Ramos (cell line): Measurements from ENCODE around the gene TMEM178B.

Experiments used
- in situ Hi-C: fragments of 300-500 bp; cut with MboI; formaldehyde crosslinking; loops from one replicate; pipeline ENCODE4 v1.14.3; 2022; ENCODE audit warnings: low sequenced_read_pairs; ENCODE audit not compliant: unreplicated experiment

Gene TMEM178B

DNA sequence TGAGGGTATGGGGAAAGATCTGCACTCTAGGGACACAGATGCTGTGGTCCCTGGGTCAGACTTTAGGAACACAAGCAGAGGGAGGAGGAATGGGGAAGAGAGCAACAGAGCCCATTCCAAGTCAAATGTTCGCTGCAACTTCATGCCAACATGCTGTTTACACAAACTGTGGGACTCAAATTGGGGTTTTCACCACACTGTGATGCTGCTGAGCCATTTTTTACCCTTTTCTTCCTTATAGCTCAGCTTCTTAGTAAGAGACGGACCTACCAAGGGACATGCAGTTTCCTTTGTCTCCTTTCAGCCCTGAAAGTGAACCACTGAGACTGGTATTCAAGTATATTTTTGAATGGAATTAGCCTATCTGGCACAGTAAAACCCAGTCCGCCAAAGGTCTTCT is 413.1 kb downstream of the TMEM178B start:
- in situ Hi-C loops, result no loop called here

DNA sequence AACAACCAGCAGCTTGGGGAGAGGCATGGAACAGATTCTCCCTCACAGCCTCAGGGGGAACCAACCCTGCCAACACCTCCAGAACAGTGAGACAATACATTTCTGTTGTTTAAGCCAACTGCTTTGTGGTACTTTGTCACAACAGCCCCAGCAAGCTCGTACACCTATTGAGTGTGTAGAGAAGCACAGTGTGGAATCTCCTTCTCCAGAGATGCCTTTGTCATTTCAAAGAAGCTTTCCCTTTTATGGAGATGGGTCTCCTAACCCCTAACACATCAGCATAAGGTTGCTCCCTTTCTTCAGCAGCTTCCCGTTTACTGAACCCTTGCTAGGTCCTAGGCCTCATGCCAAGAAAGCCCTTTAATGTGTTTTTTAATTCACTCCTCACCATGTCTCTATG is 416.6 kb downstream of the TMEM178B start:
- in situ Hi-C loops, result no loop called here

DNA sequence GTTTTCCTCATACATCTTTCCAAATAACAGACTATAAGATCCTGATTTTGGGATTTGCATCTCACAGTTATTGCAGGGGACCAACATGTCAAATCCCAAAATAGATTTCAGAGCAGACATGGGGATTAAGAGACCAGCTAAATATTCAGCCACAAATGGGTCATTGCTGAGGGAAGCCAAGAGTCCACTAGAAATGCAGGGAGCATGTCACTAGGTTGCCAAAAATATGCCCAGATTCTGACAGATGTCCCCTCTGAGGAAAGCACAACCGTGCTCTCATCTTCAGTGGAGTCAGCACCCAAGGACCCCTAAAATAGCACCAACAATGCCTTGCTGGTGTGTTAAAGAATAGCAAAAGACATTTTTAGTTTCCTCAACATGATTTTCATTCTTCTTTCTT is 421.2 kb downstream of the TMEM178B start:
- in situ Hi-C loops, result no loop called here

DNA sequence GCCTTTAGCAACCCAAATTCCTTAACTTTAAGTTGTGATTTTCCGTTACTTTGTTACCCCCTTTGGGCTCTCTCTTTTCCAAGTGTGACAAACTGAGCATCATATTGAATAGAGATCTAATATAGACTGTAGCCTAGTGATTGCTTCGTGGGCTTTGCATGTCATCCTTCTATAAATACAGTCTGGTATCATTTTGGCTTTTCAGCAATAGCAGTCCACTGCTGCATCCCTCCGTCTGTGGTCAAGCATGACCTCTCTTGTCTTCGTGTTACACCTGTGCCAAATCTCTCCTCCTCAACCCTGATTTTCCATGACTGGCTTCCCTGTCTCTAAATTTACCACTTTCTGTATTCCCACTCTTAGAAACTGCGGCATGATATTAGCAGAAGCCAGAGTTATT is 423.5 kb downstream of the TMEM178B start:
- in situ Hi-C loops, result no loop called here

DNA sequence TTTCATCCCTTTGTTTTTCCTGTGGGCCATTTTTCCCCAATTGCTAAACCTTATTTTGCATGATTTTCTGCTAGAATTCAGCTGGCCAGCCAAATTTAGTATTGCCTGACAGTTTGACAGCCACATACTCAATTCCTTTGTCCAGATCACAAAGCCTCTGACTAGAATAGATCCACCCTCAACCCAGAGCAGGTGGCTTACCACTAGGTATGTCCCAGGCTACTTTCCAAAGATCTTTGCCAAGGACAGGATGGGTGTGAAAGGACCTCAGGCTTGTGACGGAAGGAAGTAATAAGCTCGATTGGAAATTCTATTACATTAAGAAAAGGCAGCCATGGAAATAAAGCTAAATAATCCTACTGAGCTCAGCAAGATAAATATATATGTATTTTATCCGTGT is 426.7 kb downstream of the TMEM178B start:
- in situ Hi-C loops, result no loop called here

DNA sequence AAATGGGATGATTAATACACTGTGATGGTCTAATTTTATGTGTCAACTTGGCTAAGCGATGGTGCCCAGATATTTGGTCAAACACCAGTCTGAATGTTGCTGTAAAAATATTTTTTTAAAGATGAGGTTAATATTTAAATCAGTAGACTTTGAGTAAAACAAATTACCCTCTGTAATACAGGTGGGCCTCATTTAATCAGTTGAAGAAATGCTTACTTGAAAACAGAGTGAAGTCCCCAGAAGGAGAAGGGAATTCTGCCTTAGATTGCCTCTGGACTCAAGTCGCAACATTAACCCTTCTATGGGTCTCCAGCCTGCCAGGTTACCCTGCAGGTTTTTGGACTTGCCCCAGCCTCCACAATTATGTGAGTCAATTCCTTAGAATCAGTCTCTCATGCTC is 427.6 kb downstream of the TMEM178B start:
- in situ Hi-C loops, result no loop called here

DNA sequence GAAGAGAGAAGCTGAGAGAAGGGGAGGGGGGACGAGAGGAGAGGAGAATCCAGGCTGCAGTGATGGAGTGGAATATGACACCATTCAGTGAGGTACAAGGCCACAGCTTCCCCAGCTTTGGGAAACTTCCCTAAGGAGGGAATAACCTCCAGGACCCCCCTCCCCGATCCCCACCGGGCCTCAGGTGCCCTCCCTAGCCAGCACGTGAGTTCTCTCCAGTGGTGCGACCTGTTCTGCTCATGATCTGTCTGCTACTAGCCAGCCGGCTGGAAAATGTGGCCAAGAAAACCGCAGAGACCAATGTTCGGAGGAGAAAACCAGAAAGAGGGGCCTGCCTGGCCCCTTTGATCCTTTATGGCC is 437.4 kb downstream of the TMEM178B start:
- in situ Hi-C loops, result no loop called here

DNA sequence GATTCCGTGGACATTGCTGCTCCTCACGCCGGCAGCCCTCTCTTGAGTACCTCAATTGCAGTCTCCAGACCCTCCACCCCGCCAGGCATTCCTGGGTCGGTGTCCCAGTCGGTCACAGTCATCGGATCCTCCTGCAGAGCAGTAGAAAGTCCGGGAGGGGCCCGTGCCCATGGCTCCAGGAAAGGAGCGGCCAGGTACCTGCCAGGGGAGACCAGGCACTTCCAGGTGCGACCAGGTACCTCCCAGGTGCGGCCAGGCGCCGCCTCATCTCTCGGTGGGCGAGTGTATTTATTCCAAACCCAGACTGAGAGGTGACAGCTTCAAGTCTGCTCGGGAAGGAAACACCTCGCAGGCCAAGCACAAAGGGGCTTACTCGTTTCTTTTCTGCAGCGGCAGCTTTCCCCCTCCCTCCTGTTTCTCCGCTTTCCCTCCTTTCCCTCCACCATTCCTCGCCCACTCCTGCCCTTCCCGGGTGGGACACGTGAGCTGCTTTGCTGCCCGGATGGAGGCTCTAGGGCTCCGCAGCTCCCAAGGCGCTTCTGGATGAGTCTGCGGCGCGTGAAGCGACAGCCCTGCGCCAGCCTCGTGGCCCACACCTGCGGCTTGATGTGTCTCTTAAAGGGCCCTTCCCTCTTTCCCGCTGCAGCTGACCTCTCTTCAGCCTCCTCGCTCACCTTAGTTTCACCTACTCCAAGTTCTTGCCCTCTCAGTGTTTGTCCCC is 438.0 kb downstream of the TMEM178B start:
- in situ Hi-C loops, result no loop called here

DNA sequence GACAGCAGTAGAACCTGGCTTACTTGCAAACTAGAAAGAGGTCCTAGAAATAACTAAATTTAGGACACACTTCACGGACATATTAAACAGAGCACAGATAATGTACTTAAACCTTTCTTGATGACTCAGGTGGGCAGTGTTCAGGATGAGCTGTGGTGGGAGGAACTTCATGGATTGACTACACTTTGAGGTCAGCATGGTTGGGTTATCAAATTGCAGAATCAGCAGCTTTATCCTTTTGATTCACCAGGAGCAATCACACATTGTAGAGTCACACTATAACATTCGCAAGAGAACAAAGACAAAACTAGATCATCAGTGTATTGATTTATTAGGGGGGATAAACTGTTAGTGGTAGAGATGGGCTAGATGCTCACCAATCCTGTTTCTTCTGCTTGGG is 438.7 kb downstream of the TMEM178B start:
- in situ Hi-C loops, result no loop called here

DNA sequence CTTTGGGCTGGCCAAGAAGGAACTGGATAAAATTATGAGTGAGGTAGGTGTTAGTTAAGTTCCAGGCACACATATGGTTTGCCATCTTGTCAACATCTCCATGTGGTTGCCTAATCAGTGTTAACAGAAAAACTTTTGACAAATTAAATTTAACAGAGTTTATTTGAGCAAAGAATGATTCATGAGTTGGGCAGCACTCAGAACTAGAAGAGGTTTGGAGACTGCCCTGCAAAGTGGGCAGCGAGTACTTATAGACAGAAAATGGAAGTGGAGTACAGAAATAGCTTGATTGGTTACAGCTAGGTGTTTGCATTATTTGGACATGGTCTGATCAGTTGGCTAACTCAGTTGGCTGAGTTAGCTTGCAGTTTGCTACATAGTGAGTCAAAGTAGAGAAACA is 439.9 kb downstream of the TMEM178B start:
- in situ Hi-C loops, result no loop called here

DNA sequence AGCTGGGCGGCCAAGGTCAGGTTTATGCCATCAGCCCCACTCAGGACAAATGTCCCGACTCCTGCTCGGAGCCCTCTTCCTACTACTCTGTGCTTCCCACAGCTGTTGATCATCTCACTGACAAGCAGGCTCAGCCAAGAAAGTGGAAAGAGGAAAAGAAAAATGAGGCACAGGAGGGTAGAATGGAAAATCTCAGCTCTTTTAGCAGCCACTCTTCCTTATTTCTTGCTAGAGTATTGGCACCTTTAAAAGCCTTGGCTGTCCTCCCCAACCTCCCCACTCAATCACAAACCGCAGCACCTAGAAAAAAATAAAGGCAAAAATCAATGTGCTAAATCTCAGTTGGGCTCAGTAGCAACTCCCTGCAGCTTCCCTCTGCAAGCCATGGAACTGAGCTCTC is 442.1 kb downstream of the TMEM178B start:
- in situ Hi-C loops, result no loop called here

DNA sequence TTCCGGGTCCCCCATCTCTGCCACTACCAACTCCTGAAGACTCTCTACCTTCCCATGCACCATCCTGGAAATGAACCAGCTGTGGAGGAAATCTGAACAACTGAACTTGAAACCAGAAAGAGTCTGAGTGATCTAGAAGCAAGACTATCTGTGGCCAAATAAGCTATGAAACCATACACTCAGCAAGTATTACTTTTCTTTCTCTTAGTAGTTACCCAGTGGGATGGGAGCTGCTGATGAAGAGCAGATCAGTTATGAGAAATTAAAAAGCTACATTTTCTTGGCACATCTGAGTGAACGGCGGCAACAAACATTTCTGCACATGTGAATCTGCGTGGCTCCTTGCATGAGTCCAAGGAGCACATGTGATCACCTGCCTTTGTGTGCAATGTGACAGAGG is 445.8 kb downstream of the TMEM178B start:
- in situ Hi-C loops, result no loop called here

DNA sequence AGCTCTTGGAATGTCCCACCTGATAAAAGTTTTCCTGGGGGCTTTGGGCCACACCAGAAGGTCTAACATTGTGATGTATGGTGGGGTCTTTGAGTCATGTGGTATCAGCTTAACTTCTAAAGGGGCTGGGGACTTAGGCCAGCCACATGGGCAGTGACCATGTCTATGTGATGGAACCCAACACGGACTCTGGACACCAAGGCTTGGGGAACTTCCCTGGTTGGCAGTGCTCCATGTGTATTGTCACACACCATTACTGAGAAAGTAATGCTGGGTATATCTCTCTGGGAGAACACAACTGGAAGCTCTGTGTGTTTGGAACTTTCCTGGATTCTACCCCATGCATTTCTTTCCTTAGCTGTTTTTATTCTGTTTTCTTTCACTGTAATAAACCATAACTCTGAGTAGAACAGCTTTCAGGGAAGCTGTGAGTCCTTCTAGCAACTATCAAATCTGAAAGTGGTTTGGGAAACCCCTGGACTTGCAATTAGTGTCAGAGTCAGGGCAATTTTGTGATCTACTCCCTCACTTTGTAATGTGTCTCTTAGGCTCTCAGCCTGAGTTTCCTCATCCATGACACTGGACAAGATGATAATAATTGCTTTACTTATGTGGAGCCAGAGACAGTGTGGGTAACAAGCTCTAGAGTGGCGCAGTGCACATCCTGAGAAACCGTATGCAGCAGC is 448.9 kb downstream of the TMEM178B start:
- in situ Hi-C loops, result no loop called here

DNA sequence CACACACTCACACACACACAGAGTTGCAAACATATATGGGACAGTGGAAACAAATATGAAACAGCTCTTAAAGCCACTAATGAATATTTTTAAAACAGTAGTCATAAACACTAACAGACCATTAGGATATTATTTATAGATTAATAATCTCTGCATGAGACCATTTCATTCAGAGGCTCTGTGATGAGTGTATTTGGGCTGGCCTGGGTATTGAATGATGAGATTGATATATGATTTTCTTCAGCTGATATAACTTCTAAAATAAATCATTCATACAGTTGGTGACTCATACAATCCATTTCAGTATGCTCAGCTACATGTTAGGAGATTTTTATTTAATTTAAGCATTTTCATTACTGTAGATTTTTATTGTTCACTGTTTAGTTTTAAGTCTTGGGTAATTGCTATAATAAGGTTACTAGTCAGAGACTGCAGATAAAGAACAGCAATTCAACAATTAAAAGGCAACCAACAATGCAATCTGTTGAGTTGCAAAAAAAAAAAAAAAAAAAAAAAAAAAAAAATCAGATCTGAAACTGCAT is 452.2 kb downstream of the TMEM178B start:
- in situ Hi-C loops, result no loop called here

DNA sequence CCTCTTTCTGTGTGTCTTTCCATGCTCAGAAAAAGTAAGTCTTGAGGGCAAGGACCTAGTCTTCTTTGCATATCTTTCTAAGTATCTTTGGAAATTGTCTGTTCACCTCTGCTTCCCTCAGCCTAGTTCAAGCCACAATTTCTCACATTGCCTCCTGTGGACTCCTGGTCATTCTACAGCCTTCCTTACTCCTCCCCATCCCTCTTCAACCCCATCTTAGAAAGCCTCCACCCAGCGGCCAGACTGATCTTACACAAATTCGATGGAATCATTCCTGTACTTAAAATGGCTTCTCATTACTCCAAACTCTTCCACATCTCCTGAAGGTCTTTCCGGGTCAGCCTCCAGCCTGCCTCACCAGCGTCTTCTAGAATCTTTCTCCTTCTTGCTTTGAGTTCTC is 453.2 kb downstream of the TMEM178B start:
- in situ Hi-C loops, result no loop called here

DNA sequence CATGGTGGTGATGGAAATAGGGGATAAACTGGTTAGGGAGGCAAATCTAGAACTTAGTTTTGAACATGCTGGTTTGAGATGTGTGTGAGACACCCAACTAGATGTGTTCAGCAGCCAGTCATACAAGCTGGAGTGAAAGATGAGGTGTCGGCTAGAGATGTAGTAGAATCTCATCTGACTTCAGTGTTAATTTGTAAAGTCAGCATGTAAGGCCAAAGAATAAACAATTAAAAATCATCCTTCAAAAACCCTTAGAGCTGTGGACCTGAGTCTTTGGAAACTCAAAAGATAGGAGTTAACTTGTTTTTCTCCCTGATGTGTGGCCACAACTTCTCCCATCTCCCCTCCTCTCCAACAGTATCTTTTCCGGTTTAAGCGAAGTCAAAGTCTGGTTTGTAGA is 454.5 kb downstream of the TMEM178B start:
- in situ Hi-C loops, result no loop called here
